Activated naive CD4-positive, alpha-beta T cell treated with anti-CD3 and anti-CD28 coated beads, Interleukin-2, amount 50 U/mL, for 24 hours (primary cell): ENCODE results near the gene CHGA.

Source experiments
- H3K27ac Mint-ChIP-seq: one replicate; pipeline ENCODE4 v1.8.0; 2021; ENCODE audit warnings: mild to moderate bottlenecking, mixed read lengths
- H3K27me3 Mint-ChIP-seq: one replicate; pipeline ENCODE4 v1.8.0; 2021; ENCODE audit warnings: mixed read lengths
- H3K36me3 Mint-ChIP-seq: one replicate; pipeline ENCODE4 v1.8.0; 2021; ENCODE audit warnings: mixed read lengths
- H3K4me1 Mint-ChIP-seq: one replicate; pipeline ENCODE4 v1.8.0; 2021; ENCODE audit warnings: mixed read lengths
- H3K4me3 Mint-ChIP-seq: one replicate; pipeline ENCODE4 v1.8.0; 2021; ENCODE audit warnings: mild to moderate bottlenecking, mixed read lengths
- H3K9me3 Mint-ChIP-seq: one replicate; pipeline ENCODE4 v1.8.0; 2021; ENCODE audit warnings: mixed read lengths

The CHGA gene

DNA sequence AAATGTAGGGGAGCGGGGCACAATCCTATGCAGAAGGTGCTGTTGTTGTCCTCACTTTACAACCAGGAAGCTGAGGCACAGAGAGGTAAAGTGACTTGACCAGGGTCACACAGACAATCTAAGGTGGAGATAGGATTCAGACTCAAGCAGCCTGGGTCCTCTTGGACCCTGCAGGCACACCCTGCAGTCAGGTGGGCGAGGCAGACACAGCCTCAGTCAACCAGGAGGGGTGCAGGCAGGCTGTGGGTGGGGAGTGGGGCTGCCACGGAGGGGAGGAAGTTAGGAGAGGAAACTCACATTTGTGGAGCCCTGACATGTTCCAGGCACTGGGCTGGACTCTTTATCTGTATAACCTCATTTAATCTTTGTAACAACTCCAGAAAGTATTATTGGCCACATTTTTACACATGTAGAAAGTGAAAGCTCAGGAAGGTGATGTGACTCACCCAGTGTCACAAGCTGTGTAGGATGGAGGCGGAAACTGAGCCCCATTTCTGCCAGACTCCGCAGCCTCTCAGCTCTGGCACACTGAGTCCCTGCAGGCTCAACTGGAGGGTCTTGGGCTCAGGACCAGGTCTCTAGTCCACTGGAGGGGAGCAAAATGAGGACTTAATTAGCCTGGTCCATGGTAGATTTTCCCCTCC is 24.9 kb upstream of the CHGA start:
- Mint-ChIP-seq H3K4me3 (peak overlapping the region; percentile 71), H3K36me3 (no peaks in the 10 kb centered on the region)

DNA sequence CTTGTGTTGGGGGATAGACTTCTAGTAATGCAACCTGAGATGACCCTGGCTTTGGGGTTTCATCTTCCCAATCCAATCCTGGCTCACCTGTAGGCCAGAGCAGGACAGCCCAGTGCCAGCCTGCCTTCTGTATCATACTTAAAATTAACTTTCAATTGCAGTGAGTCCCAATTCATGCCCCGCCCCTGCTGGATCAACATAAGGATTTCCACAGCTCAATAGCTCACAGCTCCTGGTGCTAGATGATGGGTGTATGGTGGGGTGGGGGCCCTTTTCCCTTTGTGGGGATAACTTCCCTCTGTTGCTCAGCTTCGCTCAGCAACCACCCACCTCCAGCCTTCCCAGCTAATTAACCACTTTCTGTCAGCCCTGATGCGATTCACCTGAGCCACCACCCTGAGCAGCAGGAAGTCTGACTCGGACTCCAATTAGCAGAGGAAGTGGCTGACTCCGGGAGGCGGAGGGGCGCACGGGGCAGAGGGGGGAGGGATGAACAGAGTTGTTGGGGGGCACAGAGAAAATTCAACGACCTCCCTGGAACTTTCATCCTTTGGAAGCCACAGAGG is 24.3 kb upstream of the CHGA start:
- H3K9me3 Mint-ChIP-seq, result peaks cover 5% of the 10 kb centered on the region
- no peak overlapping the region for H3K27ac Mint-ChIP-seq
- H3K36me3 Mint-ChIP-seq, result no peaks in the 10 kb centered on the region
- H3K4me1 Mint-ChIP-seq, result peaks cover 28% of the 10 kb centered on the region
- H3K27me3 Mint-ChIP-seq, result peaks cover 6% of the 10 kb centered on the region
- peak overlapping the region; percentile 71 for H3K4me3 Mint-ChIP-seq

More for the DNA sequence above, 24.9 kb upstream of the CHGA start:
- H3K4me1 Mint-ChIP-seq, result peaks cover 24% of the 10 kb centered on the region
- peaks cover 8% of the 10 kb centered on the region for H3K9me3 Mint-ChIP-seq
- H3K27me3 Mint-ChIP-seq, result peaks cover 6% of the 10 kb centered on the region
- peak overlapping the region; percentile 68 for H3K27ac Mint-ChIP-seq

DNA sequence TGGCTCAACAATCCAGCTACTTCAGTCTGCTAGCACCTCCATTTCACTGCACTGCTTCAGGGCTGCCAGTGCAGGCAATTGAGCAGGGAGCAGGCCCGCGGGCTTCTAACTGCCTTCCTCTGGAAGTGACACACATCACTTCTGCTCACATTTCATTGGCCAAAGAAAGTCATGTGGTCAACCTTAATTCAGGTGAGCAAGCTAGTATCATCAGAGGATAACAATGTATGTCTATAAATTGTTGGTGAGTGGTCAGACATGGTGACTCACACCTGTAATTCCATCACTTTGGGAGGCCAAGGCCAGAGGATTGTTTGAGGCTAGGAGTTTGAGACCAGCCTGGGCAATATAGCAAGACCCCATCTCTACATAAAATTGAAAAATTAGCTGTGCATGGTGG is 22.3 kb upstream of the CHGA start:
- Mint-ChIP-seq H3K27me3 (peaks cover 4% of the 10 kb centered on the region), H3K27ac (no peak overlapping the region), H3K4me1 (peaks cover 36% of the 10 kb centered on the region), H3K9me3 (no peaks in the 10 kb centered on the region), H3K4me3 (no peak overlapping the region), H3K36me3 (no peaks in the 10 kb centered on the region)

DNA sequence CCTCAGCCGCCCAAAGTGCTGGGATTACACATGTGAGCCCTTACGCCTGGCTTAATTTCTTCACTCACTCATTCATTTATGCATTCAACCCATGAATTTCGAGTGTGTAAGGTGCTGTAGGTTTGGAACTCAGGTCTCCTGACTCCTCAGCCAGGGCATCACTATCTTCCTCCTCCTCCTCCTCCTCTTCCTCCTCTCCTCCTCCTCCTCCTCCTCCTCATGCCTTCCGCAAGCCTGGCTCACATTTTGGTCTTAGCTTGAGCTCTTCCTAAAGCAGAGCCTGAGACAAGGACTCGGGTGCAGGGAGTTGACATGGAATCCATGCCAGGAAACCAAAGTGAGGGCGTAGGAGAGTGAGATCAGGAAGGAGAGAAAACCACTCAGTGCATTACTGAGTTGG is 20.8 kb upstream of the CHGA start:
- no peaks in the 10 kb centered on the region for H3K9me3 Mint-ChIP-seq
- no peaks in the 10 kb centered on the region for H3K27me3 Mint-ChIP-seq
- peaks cover 36% of the 10 kb centered on the region for H3K4me1 Mint-ChIP-seq
- no peak overlapping the region for H3K27ac Mint-ChIP-seq
- H3K36me3 Mint-ChIP-seq, result no peaks in the 10 kb centered on the region
- H3K4me3 Mint-ChIP-seq, result no peak overlapping the region

DNA sequence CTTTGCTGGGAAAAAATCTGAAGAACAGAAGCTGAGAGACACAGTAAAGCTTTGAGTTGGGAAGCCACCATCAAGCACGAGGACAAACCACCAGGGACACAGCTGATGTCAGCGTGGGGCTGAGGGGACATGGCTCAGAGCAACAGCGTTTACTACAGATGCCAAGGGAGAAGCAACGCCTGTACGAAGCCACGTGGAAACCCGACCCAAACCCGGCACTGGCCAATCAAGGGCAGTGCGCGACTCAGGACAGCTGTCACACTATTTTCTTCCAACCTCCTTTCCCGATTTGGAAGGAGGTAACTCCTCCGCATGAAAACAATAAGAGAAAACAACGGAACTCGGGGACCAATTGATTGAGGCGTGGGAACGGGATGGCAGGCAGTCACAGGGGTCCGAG is 20.2 kb upstream of the CHGA start:
- no peaks in the 10 kb centered on the region for H3K9me3 Mint-ChIP-seq
- no peaks in the 10 kb centered on the region for H3K27me3 Mint-ChIP-seq
- no peaks in the 10 kb centered on the region for H3K36me3 Mint-ChIP-seq
- H3K4me3 Mint-ChIP-seq, result peak overlapping the region; percentile 58
- peak overlapping the region; percentile 61 for H3K27ac Mint-ChIP-seq
- peaks cover 39% of the 10 kb centered on the region for H3K4me1 Mint-ChIP-seq

DNA sequence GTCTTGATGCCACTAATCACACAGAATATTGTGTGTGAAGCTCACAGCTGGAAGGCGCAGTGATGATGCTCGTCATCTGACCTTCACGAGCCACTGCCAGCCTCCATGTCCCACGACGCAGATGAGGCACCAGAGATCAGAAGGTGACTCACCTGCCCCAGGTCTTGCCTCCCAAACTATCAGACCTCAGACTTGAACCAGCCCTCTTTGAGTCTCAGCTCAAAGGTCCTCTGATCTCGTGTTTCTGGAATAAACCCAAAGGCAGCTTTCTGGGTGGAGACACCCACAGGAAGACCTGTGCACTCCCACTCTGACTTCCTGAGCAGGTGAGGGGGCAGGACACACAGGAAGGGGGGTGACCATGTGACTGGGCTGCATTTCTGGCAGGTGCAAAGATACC is 19.6 kb upstream of the CHGA start:
- Mint-ChIP-seq H3K9me3 (no peaks in the 10 kb centered on the region), H3K4me3 (peak overlapping the region; percentile 2), H3K36me3 (no peaks in the 10 kb centered on the region)

DNA sequence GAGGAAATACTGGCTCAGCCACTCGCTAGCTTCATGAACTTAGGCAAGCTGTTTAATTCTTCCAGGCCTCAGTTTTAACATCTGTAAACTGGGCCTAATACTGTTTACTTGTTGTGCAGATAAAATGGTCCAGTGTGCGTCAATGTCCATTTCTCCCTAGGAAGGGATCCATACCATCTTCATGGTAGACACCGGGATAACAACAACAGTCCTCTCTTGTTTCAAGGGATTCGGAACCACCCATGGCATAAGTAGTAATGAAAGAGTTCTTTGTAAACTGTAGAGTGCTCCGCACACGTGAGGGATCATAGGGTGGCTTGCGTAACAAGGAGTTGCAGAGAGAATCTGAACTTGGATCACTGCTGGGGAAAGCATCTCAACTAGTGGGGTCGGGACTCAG is 17.3 kb upstream of the CHGA start:
- Mint-ChIP-seq H3K36me3 (no peaks in the 10 kb centered on the region), H3K27ac (no peak overlapping the region), H3K4me3 (no peak overlapping the region), H3K4me1 (peaks cover 30% of the 10 kb centered on the region), H3K9me3 (peaks cover 4% of the 10 kb centered on the region), H3K27me3 (no peaks in the 10 kb centered on the region)

More for the DNA sequence above, 19.6 kb upstream of the CHGA start:
- Mint-ChIP-seq H3K27me3 (no peaks in the 10 kb centered on the region), H3K27ac (no peak overlapping the region), H3K4me1 (peaks cover 33% of the 10 kb centered on the region)

DNA sequence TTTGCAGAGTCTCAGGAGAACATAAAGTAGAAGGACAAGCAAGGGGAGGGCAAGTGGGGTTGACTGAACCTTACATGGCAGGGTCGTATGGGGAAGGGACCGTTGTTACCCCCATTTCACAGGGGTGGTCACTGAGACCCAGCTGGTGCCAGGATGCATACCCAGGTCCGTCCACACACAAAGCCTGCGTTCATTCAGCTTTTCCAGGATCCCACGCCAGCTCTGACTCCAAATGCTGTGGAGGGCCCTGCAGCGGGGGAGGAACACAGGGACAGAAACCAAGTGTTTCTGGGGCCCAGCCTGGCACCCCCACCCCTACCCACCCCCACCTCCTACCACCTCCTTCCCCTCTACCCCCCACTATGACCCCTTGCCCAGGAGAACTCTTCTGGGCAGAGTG is 16.5 kb upstream of the CHGA start:
- Mint-ChIP-seq H3K27me3 (no peaks in the 10 kb centered on the region), H3K4me3 (no peak overlapping the region), H3K36me3 (no peaks in the 10 kb centered on the region), H3K27ac (no peak overlapping the region), H3K9me3 (peaks cover 4% of the 10 kb centered on the region), H3K4me1 (peaks cover 30% of the 10 kb centered on the region)

DNA sequence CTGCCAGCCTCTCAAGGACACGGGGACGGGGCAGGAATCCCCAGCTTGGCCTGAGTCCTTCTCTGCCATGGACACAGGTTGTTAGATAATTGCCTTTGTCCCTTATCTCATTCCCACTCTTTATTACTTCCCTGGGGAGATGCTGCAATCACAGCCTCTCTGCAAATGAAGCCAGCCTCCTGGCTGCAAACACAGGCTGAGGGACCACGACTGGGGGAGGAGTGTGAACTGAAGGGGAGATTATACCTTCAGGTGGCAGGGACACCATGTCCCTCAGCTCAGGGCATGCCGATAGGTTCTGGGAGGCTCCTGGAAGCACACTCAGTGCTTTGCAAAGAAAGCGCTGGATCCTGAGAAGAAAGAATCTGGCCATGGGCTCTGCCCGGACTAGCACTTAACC is 16.1 kb upstream of the CHGA start:
- Mint-ChIP-seq H3K9me3 (peaks cover 4% of the 10 kb centered on the region), H3K27ac (no peak overlapping the region), H3K4me1 (peaks cover 30% of the 10 kb centered on the region), H3K4me3 (no peak overlapping the region), H3K36me3 (no peaks in the 10 kb centered on the region), H3K27me3 (no peaks in the 10 kb centered on the region)

DNA sequence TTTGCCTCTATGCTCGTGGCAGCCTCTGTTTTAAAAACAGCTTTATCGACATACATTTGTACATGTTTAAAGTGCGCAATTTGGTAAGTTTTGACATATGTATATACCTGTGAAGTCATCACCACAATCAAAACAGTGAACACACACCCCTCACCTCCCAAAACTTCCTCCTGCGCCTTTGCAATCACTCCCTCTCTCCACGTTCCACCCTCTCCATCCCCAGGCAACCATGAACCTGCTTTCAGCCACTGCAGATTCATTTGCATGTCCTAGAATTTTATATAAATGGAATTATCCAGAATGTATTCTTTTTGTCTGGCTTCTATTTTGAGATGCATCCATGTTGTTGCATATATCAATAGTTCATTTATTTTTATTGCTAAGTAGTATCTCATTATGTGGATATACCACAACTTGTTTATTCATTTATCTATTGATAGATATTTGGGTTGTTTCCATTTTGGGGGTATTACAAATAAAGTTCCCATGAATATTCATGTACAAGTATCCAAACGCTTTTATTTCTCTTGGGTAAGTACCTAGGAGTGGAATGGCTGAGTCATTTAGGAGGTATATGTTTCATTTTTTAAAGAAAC is 15.5 kb upstream of the CHGA start:
- Mint-ChIP-seq H3K9me3 (peaks cover 4% of the 10 kb centered on the region), H3K4me1 (peaks cover 27% of the 10 kb centered on the region), H3K4me3 (no peak overlapping the region), H3K27ac (no peak overlapping the region), H3K27me3 (no peaks in the 10 kb centered on the region), H3K36me3 (no peaks in the 10 kb centered on the region)

DNA sequence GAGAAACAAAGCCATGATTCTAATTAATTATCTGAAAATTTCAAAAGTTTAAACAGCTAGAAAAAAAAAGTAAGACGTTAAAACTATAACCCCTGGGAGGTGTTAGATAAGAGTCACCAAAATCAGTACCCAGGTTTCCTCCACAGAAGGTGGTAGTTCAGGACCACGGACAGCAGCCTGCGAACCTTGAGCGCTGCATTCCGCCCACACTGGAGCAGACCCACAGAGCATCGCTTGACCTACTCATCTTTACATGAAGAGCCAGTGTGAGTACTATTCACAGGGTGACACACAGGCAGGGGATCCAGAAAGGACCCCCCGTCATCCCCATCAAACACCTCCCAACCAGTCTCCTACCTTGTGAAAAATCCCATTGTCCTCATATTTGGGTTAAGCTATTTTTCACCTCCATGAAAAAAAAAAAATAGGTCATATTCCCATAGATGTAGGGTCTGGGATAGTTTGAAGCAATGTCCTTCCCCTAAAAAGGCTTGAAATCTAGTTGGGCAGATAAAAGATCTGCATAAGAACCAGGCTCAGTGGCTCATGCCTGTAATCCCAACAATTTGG is 8.8 kb upstream of the CHGA start:
- Mint-ChIP-seq H3K36me3 (no peaks in the 10 kb centered on the region), H3K27me3 (no peaks in the 10 kb centered on the region), H3K9me3 (peaks cover 4% of the 10 kb centered on the region), H3K27ac (no peak overlapping the region), H3K4me3 (no peak overlapping the region), H3K4me1 (no peaks in the 10 kb centered on the region)

DNA sequence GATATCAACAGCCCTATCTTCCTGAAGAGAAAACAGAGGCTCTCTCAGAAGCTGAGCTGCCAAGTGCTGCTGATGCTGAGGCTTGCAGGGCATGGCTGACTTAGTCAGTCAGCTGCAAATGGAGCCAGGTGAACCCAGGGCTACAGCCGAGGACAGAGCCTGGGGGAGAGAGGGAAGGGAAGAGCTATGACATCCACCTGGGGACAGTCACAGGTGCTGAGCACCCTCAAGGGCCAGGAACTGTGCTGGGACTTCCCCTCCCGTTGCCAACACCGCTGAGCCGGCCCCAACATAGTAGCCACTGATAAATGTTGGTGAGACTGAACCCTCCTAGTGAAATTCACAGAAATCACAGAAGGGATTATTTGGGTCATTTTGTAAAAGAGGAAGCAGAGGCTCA is 6.7 kb upstream of the CHGA start:
- H3K4me1 Mint-ChIP-seq, result no peaks in the 10 kb centered on the region
- H3K27ac Mint-ChIP-seq, result no peak overlapping the region
- H3K36me3 Mint-ChIP-seq, result no peaks in the 10 kb centered on the region
- H3K27me3 Mint-ChIP-seq, result no peaks in the 10 kb centered on the region
- H3K9me3 Mint-ChIP-seq, result no peaks in the 10 kb centered on the region
- H3K4me3 Mint-ChIP-seq, result no peak overlapping the region

DNA sequence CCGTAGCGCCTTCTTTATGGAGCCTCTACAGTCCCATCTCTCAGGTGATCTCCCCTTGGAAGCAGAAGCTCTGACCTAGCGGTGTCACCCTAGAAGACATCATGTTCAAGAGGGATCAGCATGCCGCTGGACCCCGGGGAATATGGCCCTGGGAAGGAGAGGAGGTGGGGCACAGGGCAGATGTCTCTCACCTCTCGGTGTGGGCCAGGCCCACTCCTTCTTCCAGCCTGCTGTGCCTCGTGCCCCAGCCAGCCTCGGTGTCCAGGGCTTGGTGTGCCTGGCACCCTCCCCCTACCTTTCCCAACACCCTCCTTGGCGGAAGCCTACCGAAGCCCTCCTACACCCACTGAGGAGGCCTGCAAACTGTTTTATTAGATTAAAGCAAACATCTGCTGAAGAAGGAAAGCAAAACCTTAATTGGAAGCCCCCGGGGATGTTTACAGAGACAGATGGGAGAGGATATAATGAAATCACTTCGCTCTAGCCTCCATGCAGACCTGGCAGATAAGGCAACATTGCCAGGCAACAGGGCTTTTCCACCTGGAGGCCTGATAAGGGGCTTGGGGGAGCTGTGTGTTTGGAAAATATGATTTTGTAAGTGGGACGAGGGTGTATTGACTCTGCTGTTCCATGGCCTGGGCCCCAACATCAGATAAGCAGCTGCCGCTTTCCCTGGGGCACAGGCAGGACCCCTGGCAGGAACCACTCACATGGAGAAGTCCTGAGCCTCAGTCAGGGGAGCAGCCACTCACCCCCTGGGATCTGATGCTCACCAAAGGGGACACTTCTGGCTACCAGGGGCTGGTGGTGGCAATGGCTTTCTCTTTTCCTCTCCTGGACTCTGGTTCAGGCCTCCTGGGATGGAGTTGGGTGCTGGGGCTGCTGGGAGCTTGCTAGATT is 5.7 kb upstream of the CHGA start:
- peaks cover 4% of the 10 kb centered on the region for H3K27me3 Mint-ChIP-seq
- no peak overlapping the region for H3K27ac Mint-ChIP-seq
- no peaks in the 10 kb centered on the region for H3K36me3 Mint-ChIP-seq
- H3K4me3 Mint-ChIP-seq, result no peak overlapping the region
- H3K4me1 Mint-ChIP-seq, result peaks cover under 1% of the 10 kb centered on the region
- H3K9me3 Mint-ChIP-seq, result no peaks in the 10 kb centered on the region

DNA sequence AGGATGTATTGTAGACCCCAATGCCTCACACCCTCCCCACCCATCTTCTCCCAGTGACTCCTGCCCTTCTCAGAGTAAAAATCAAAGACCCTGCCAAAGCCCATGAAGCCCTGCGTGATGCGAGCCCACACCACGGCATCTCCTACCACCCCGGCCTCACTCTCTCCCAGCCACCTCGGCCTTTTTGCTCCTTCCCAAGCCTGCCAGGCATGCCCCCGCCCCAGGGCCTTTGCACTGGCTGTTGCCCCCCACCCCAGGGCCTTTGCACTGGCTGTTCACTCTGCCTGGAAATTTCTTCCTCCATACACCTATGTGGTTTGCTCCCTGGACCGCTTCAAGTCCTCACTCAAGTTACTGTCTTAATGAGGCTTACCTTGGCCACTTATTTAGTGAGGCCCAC is 5.0 kb upstream of the CHGA start:
- Mint-ChIP-seq H3K4me1 (peaks cover 4% of the 10 kb centered on the region), H3K36me3 (peaks cover 3% of the 10 kb centered on the region), H3K4me3 (no peak overlapping the region), H3K9me3 (no peaks in the 10 kb centered on the region), H3K27me3 (peaks cover 8% of the 10 kb centered on the region), H3K27ac (no peak overlapping the region)

DNA sequence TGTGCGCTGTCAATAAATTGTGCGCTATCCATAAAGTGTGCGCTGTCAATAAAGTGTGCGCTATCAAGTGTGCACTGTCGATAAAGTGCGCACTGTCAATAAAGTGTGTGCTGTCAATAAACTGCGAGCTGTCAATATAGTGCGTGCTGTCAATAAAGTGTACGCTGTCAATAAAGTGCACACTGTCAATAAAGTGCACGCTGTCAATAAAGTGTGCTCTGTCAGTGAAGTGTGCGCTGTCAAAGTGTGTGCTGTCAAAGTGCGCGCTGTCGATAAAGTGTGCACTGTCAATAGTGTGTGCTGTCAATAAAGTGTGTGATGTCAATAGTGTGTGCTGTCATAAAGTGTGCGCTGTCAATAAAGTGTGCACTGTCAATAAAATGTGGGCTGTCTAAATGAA is 2.9 kb upstream of the CHGA start:
- Mint-ChIP-seq H3K27me3 (peaks cover 12% of the 10 kb centered on the region), H3K9me3 (no peaks in the 10 kb centered on the region), H3K4me3 (no peak overlapping the region)

More for the DNA sequence above, 2.9 kb upstream of the CHGA start:
- Mint-ChIP-seq H3K27ac (no peak overlapping the region), H3K4me1 (peaks cover 4% of the 10 kb centered on the region), H3K36me3 (peaks cover 3% of the 10 kb centered on the region)
